Naive B cell (primary cell): ENCODE measurements around the gene OPCML. TPM values are rescaled to one million over a fixed set of nuclear protein-coding genes. Genes with fewer than 3 reads are reported as not detected.

Experiments used
- ATAC-seq, 2 donors: fragments of 150-1000 bp; cut with Tn5 transposase; 2 replicates each; pipeline ENCODE4 v1.10.0; 2021; ENCODE audit warnings: low read depth in 2 of 2, mild to moderate bottlenecking in 2 of 2, moderate library complexity in 2 of 2
- DNase-seq: peaks from one replicate; pipeline ENCODE4 v3.0.0; 2022
- H3K27ac Mint-ChIP-seq, 6 donors: one replicate each; pipeline ENCODE4 v1.8.0; 2020 to 2022; ENCODE audit warnings: mild to moderate bottlenecking in 6 of 6, mixed read lengths in 6 of 6, moderate library complexity in 5 of 6, inconsistent platforms in 2 of 6
- H3K27me3 Mint-ChIP-seq, 3 donors: one replicate each; pipeline ENCODE4 v1.8.0; 2021 to 2022; ENCODE audit warnings: mixed read lengths in 3 of 3, mild to moderate bottlenecking in 1 of 3
- H3K36me3 Mint-ChIP-seq, 2 donors: one replicate each; pipeline ENCODE4 v1.8.0; 2020 to 2022; ENCODE audit warnings: mixed read lengths in 2 of 2, inconsistent platforms in 1 of 2, mild to moderate bottlenecking in 1 of 2
- H3K4me1 Mint-ChIP-seq, 3 donors: one replicate each; pipeline ENCODE4 v1.8.0; 2020 to 2022; ENCODE audit warnings: mixed read lengths in 3 of 3, inconsistent platforms in 1 of 3, mild to moderate bottlenecking in 1 of 3, moderate library complexity in 1 of 3
- H3K4me3 Mint-ChIP-seq, 8 donors: one replicate each; pipeline ENCODE4 v1.8.0; 2020 to 2022; ENCODE audit warnings: mild to moderate bottlenecking in 8 of 8, mixed read lengths in 8 of 8, moderate library complexity in 8 of 8, inconsistent platforms in 2 of 8
- H3K9me3 Mint-ChIP-seq, 7 donors: one replicate each; pipeline ENCODE4 v1.8.0; 2020 to 2022; ENCODE audit warnings: mixed read lengths in 7 of 7, mild to moderate bottlenecking in 5 of 7, inconsistent platforms in 2 of 7, moderate library complexity in 1 of 7
- polyA plus RNA-seq, 6 donors: library from polyadenylated mRNA; unstranded; fragments of 300-500 nt; fragmentation: Illumina TruSeq; gene quantifications; one replicate each; pipeline ENCODE4 v1.2.3, GENCODE V29; 2021; ENCODE audit warnings: low read depth in 6 of 6

The OPCML gene
- polyA plus RNA-seq, 6 donors from 2014 or later = not detected

DNA sequence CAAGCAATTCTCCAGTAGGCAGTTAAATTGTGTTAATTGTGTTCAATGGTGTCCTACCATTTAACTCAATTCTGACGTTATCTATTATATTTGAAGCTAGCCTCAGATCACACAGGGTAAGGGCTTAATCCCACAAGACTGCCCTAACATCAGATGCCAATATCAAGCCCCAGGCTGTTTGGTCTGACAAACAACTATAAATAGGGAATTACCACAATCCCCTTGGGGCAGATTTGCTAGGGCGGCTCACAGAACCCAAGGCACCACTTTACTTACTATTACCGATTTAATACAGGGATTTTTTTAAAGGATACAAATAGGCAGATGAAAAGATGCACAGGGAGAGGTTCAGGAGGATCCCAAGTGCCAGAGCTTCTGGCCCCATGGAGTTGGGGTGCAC lies 678.4 kb downstream of the OPCML start:
- Mint-ChIP-seq H3K9me3 (peaks cover 0 to 10% (median 5%) of the 10 kb centered on the region in 7 donors), H3K36me3 (no peaks in the 10 kb centered on the region), H3K4me3 (no peak overlapping the region), H3K27me3 (no peaks in the 10 kb centered on the region), H3K4me1 (no peaks in the 10 kb centered on the region), H3K27ac (no peak overlapping the region)
- ATAC-seq (no peak), DNase-seq (no peak)

DNA sequence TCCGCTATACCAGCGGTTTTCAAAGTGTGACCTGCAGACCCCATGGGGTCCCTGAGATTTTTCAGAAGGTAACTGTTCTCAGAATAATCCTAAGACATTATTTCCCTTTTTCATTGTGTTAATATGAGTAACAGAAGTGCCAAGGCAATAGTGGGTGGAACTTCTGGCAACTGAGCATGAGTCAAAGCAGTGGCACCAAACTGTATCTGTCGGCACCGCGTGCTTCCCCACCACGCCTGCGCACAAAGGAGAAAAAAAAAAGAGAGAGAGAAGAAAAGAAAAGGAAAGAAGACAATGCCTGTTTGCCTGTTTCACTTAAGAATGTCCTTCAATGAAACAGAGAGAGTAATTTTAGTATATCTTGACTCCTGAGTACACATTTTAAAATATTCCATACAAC lies 679.9 kb downstream of the OPCML start:
- H3K4me1 Mint-ChIP-seq = no peaks in the 10 kb centered on the region
- no peaks in the 10 kb centered on the region for H3K27me3 Mint-ChIP-seq
- no peaks in the 10 kb centered on the region for H3K36me3 Mint-ChIP-seq
- H3K9me3 Mint-ChIP-seq = peaks cover 0 to 10% (median 5%) of the 10 kb centered on the region in 7 donors
- ATAC-seq (no peak), DNase-seq (no peak)
- H3K27ac Mint-ChIP-seq = no peak overlapping the region
- no peak overlapping the region for H3K4me3 Mint-ChIP-seq

DNA sequence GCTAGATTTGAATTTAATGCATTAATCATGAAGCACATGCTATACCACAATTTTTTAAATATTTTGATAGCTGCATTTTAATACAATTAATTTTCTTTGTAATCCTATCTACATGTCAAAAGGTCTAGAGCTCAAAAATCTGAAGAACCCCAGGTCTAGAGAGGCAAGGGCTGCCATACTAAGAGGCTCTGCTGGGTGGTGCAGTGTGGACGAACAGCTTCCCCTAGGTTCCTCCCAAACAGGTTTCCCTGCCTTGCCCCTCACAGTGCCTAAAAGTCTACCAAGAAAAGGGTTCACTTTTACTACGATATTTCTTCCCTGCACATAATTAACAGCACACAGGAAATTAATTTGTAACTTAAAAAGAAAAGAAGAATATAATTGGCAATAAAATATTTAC lies 681.1 kb downstream of the OPCML start:
- ATAC-seq (no peak), DNase-seq (no peak)
- Mint-ChIP-seq H3K4me3 (no peak overlapping the region), H3K36me3 (no peaks in the 10 kb centered on the region), H3K27me3 (no peaks in the 10 kb centered on the region), H3K27ac (no peak overlapping the region), H3K4me1 (no peaks in the 10 kb centered on the region), H3K9me3 (peaks cover 0 to 7% (median 5%) of the 10 kb centered on the region in 7 donors)

DNA sequence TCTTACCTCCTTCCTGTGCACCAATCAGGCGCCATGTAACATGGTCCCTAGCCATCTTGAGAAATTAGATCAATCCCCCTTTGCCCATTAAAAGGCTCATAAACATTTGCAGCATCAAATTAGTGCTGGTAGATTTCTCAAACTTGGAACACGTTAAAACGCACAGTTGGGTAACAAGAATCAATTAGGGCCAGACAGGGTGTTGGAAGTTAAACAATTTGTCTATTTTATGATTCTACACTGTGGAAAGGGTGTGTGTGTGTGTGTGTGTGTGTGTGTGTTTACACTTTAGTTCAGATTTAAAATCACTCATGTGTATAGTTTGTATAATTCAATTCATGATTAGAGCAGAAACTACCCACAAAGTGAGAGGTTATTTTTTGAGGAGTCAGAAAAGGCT lies 682.0 kb downstream of the OPCML start:
- no peaks in the 10 kb centered on the region for H3K27me3 Mint-ChIP-seq
- H3K4me1 Mint-ChIP-seq = no peaks in the 10 kb centered on the region
- no peak overlapping the region for H3K27ac Mint-ChIP-seq
- DNase-seq (no peak), ATAC-seq (no peak)
- no peak overlapping the region for H3K4me3 Mint-ChIP-seq
- H3K36me3 Mint-ChIP-seq = no peaks in the 10 kb centered on the region
- H3K9me3 Mint-ChIP-seq = peaks cover 0 to 6% (median 3%) of the 10 kb centered on the region in 7 donors

DNA sequence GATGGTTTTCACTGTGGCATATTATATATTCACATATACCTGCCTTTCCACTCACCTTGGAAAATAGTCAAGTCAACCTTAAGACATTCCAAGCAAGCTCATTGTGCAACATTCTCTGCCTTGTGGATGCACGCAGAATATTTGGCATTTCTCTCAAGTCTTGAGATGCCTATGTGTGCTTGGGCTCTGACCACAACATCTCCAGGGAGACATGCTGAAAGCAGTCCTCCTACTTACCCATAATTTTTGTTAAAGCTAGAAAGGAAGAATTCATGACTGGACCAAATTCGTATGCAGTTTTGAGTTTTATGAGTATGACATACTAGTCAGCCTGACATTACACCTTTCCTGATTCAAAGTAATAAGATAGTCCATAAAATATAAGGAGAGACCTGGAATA lies 684.0 kb downstream of the OPCML start:
- no peaks in the 10 kb centered on the region for H3K27me3 Mint-ChIP-seq
- H3K4me1 Mint-ChIP-seq = no peaks in the 10 kb centered on the region
- DNase-seq = no peak
- ATAC-seq = no peak
- H3K4me3 Mint-ChIP-seq = no peak overlapping the region
- H3K27ac Mint-ChIP-seq = no peak overlapping the region
- H3K36me3 Mint-ChIP-seq = no peaks in the 10 kb centered on the region
- peaks cover 0 to 5% (median 2%) of the 10 kb centered on the region in 7 donors for H3K9me3 Mint-ChIP-seq

DNA sequence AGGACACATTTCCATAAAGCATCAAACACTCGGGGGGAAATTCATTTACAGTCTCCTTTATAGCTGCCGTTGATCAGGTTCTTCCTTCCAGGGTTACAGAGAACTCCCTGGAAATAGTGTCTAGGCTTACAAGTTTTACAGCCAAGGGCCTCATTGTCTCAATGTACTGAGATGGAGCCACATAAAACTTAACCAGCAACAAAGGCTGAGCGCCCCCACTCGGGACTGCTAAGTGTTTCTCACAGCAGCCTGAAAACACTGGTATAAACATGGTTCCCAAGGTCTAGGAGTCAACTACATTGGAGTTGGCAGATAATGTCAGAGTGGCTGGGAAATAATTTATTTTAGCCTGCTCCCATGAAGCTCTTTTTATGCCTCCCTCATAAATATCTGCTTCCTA lies 686.2 kb downstream of the OPCML start:
- no peak for ATAC-seq
- no peak overlapping the region for H3K4me3 Mint-ChIP-seq

DNA sequence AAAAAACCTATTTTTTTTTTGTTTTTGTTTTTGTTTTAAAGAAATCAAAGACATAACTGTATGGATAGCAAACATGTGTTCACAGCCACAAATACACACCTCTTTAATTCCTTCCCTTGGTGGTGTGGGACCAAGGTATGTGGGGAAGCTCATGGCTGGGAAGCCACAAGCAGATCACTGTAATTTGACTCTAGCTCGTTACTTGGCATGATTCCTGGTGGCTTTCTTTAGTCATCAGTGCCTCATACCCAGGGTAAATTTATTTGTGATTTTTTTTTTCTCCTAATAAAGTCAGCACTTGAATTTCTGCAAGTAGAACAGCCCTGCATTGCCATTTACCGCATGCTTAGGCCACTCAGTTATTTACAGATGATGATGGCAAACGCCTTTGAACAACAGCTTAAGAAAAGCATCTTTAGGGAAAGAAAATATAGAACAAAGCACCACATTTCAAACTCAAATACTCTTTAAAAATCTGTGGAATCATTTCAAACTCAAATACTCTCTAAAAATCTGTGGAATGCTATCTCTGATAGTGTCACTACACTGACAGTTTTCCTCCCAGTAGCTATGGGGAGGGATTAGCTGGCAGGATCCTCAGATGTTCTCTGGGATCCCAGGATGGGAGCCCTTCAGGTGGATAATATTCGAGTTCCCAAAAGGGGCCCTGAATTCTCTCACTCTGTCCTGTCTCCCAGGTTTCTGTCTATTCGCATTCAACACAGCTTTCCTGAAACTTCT lies 687.2 kb downstream of the OPCML start:
- no peaks in the 10 kb centered on the region for H3K27me3 Mint-ChIP-seq
- no peak overlapping the region for H3K4me3 Mint-ChIP-seq
- peaks cover 0 to 7% (median 0%) of the 10 kb centered on the region in 7 donors for H3K9me3 Mint-ChIP-seq
- H3K4me1 Mint-ChIP-seq = no peaks in the 10 kb centered on the region
- H3K27ac Mint-ChIP-seq = no peak overlapping the region
- H3K36me3 Mint-ChIP-seq = no peaks in the 10 kb centered on the region
- no peak for DNase-seq
- ATAC-seq = no peak

More for the DNA sequence above, 686.2 kb downstream of the OPCML start:
- Mint-ChIP-seq H3K27ac (no peak overlapping the region), H3K4me1 (no peaks in the 10 kb centered on the region), H3K9me3 (peaks cover 0 to 5% (median 0%) of the 10 kb centered on the region in 7 donors), H3K36me3 (no peaks in the 10 kb centered on the region), H3K27me3 (no peaks in the 10 kb centered on the region)
- DNase-seq = no peak

DNA sequence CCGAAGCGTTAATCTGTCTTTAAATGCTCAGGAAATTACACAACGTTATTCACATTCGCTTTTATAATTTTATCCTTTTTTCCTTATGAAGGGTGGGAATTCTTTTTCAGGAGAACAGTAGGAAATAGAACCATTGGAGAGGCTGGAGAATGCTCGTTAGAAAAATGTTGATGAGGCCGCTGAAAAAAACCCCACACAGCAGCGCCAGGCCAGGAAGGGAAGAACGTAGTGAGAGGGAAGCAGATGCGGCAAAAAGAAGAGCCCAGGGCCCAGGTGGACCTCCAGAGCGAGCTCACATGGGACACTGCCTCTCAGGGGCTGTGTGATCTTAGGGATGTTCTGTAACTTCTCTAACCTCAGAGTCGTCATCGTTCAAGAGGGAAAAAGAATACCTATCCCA lies 691.6 kb downstream of the OPCML start:
- Mint-ChIP-seq H3K27ac (no peak overlapping the region), H3K9me3 (peaks cover 2 to 12% (median 6%) of the 10 kb centered on the region in 7 donors)
- ATAC-seq = no peak

DNA sequence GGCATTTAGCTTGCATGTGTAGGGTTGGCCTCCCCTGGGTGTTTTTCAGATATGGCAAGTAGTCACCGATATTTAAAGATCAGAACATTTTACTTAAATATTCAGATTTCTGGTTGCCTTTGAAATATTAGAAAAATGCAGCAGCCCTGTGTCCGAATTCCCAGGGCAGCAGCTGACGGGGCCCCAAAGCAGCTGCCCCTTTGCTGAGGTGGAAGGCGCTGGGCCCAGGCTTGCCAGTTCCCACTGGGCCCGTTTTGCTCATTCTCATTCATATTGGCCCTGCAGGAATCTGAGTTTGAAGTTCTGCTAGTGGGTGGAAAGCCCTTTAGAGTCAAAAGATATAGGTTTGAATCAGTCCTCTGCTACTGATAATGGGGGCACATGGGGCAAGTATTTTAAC lies 692.1 kb downstream of the OPCML start:
- Mint-ChIP-seq H3K27ac (no peak overlapping the region), H3K4me1 (no peaks in the 10 kb centered on the region), H3K36me3 (no peaks in the 10 kb centered on the region), H3K4me3 (no peak overlapping the region), H3K27me3 (no peaks in the 10 kb centered on the region), H3K9me3 (peaks cover 2 to 12% (median 6%) of the 10 kb centered on the region in 7 donors)
- no peak for DNase-seq
- no peak for ATAC-seq

More for the DNA sequence above, 691.6 kb downstream of the OPCML start:
- Mint-ChIP-seq H3K4me3 (no peak overlapping the region), H3K36me3 (no peaks in the 10 kb centered on the region), H3K27me3 (no peaks in the 10 kb centered on the region), H3K4me1 (no peaks in the 10 kb centered on the region)
- no peak for DNase-seq

DNA sequence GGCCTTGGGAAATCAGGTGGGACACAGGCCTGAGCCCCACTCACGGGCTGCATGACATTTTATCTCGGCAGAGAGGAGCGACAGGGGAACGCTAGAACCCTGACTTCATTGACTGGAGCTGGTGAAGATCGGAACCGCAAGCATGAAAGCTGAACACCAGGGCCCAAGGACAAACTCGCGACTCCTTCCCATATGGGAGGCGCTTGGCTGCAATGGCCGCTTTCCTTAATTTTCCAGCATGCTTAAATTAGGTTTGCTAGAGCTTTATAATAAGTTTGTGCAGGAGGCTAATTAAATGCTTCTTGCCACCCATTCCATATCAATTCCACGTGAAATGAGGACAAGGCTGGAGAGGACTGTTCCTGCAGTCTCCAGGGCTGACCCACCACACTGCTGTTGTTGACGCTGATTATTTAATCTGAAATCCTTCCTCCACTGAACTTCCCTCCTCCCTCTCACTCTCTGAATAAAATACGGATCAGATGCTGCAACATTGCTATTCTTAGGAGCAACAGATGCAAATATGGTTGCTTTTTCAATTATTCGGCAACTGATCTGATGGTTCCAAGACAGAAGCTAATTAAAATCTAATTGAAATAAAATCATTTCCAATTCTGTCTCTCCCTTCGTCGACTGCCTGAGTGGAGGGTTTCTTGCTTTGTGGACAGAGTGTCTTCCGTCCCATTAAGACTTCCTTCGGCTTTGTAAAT lies 692.9 kb downstream of the OPCML start:
- Mint-ChIP-seq H3K27me3 (no peaks in the 10 kb centered on the region), H3K4me3 (no peak overlapping the region), H3K4me1 (no peaks in the 10 kb centered on the region), H3K9me3 (peaks cover 2 to 13% (median 6%) of the 10 kb centered on the region in 7 donors), H3K36me3 (no peaks in the 10 kb centered on the region), H3K27ac (no peak overlapping the region)
- no peak for ATAC-seq
- no peak for DNase-seq

DNA sequence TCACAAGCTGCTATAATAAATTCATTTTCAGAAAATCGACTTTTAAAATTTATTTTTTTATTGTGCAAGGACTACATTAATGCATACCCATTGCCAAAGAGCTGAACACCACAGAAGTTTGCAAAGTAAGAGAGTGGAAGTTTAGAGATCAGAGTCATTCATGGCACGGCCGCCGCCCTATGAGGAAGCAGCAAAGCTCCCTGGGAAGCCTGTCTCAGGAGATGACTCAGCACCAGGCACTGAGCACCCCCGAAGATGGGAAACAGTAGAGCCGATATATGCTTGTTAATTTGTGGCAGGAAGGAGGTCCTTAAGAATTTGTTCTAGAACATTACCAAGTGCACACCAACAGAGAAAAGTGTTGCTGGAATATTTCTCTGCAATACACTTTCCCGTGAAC lies 693.7 kb downstream of the OPCML start:
- Mint-ChIP-seq H3K27me3 (no peaks in the 10 kb centered on the region), H3K4me3 (no peak overlapping the region), H3K9me3 (peaks cover 2 to 13% (median 4%) of the 10 kb centered on the region in 7 donors), H3K36me3 (no peaks in the 10 kb centered on the region), H3K4me1 (no peaks in the 10 kb centered on the region), H3K27ac (no peak overlapping the region)
- DNase-seq (no peak), ATAC-seq (no peak)

DNA sequence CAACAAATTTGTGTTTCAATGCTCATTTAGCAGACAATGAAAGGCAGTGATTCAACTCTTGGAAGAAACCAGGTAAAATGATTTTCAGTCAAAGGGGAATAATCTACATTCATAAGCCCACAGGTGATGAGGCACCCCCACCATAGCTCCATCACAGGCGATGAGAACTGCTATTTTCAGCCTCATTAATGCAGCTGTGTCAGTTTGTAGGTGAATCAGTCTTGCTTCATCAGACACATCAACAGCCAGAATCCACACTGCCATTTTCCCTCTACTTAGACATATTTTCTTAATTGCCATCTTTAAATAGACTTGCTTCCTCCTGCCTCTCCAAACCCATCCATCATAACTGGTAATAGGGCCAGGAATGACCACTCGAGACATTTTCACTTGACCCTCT lies 701.0 kb downstream of the OPCML start:
- H3K4me1 Mint-ChIP-seq = no peaks in the 10 kb centered on the region
- H3K9me3 Mint-ChIP-seq = peaks cover 0 to 5% (median 0%) of the 10 kb centered on the region in 7 donors
- ATAC-seq (no peak), DNase-seq (no peak)
- no peaks in the 10 kb centered on the region for H3K27me3 Mint-ChIP-seq
- no peak overlapping the region for H3K27ac Mint-ChIP-seq
- H3K36me3 Mint-ChIP-seq = no peaks in the 10 kb centered on the region
- no peak overlapping the region for H3K4me3 Mint-ChIP-seq

DNA sequence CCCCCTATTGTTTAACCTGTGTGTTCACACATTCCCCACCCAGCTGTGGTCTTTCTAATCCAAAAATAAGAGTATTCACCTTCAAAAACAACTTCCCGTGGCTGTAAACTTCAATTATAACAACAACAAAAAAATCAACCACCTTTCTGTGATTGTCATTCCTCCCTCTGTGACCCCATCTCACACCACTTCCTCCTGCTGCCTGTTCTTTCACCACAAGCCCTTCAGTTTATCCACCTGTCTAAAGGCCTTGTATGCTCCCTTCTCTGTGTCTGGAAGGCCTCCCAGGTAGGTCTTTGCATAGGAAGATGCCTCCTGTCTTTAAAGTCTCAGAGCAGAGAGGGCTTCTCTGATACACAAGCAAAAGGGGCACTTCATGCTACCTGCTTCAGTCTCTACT lies 707.7 kb downstream of the OPCML start:
- H3K4me1 Mint-ChIP-seq = no peaks in the 10 kb centered on the region
- peaks cover 0 to 5% (median 0%) of the 10 kb centered on the region in 7 donors for H3K9me3 Mint-ChIP-seq
- ATAC-seq (no peak), DNase-seq (no peak)
- no peaks in the 10 kb centered on the region for H3K27me3 Mint-ChIP-seq
- no peak overlapping the region for H3K4me3 Mint-ChIP-seq
- no peak overlapping the region for H3K27ac Mint-ChIP-seq
- H3K36me3 Mint-ChIP-seq = no peaks in the 10 kb centered on the region

DNA sequence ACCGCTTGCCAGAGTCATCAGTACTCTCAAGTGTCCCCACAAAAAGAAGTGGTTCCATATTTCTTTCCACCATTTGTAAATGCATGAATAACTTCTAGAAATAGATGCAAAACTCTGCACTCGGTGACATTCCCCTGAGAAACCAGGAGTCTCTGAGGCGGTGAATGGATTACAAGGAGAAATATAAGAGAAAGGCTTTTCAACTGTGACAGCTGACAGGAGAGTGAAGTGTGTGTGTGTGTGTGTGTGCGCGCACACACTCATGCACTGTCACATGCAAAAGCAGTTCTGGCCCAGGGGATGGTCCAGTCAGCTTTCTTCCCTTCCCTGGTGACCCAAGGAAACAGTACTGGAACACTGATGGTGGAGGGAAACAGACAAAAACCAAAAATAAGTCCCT lies 710.0 kb downstream of the OPCML start:
- Mint-ChIP-seq H3K9me3 (no peaks in the 10 kb centered on the region), H3K36me3 (no peaks in the 10 kb centered on the region)

More for the DNA sequence above, 710.0 kb downstream of the OPCML start:
- Mint-ChIP-seq H3K4me1 (no peaks in the 10 kb centered on the region), H3K27ac (no peak overlapping the region), H3K27me3 (no peaks in the 10 kb centered on the region), H3K4me3 (no peak overlapping the region)
- no peak for DNase-seq
- no peak for ATAC-seq
